K562 (cell line): ENCODE results near the gene MTHFR. TPM values are rescaled to one million over a fixed set of nuclear protein-coding genes. Genes with fewer than 3 reads are reported as not detected.

ENCODE experiments used
- DNMT1 ChIP-seq: fragments of 450-650 bp; IDR thresholded peaks from 2 replicates; pipeline ENCODE4 v1.6.1; 2016; ENCODE audit warnings: antibody characterized with exemption, mild to moderate bottlenecking
- E4F1 ChIP-seq: fragments of 250-450 bp; sonication (Bioruptor Pico); IDR thresholded peaks from 2 replicates; pipeline ENCODE4 v1.5.0; 2021; ENCODE audit warnings: mild to moderate bottlenecking, borderline replicate concordance
- HMG20A ChIP-seq: fragments of 450-650 bp; formaldehyde crosslinking; conservative IDR thresholded peaks from 2 replicates; pipeline ENCODE4 v1.4.0; 2020; ENCODE audit warnings: mild to moderate bottlenecking, mixed read lengths
- HNRNPLL ChIP-seq: fragments of 200-400 bp; formaldehyde crosslinking; IDR thresholded peaks from 2 replicates; pipeline ENCODE4 v1.6.1; 2017; ENCODE audit warnings: low read length, low read depth, mild to moderate bottlenecking; ENCODE audit not compliant: poor library complexity, severe bottlenecking
- MAFF ChIP-seq: IDR thresholded peaks from 2 replicates; pipeline ENCODE4 v1.6.1; 2012; ENCODE audit warnings: low read length, improper control_type of control experiment
- MEF2A ChIP-seq: IDR thresholded peaks from 2 replicates; pipeline ENCODE4 v1.6.1; 2011; ENCODE audit warnings: low read depth, mild to moderate bottlenecking, low read length, moderate library complexity; ENCODE audit not compliant: control insufficient read depth
- NUFIP1 ChIP-seq: fragments of 450-650 bp; IDR thresholded peaks from 2 replicates; pipeline ENCODE4 v1.6.1; 2018; ENCODE audit not compliant: partially characterized antibody
- OTX1 ChIP-seq: fragments of 450-650 bp; formaldehyde crosslinking; IDR thresholded peaks from 2 replicates; pipeline ENCODE4 v1.4.0; 2022; ENCODE audit warnings: mild to moderate bottlenecking
- SMAD2 ChIP-seq: fragments of 150-350 bp; IDR thresholded peaks from 2 replicates; pipeline ENCODE4 v1.6.1; 2014; ENCODE audit warnings: low read depth, mild to moderate bottlenecking, low read length
- SMAD4 ChIP-seq: fragments of 250-450 bp; sonication (Bioruptor Pico); conservative IDR thresholded peaks from 2 replicates; pipeline ENCODE4 v1.8.0; 2021; ENCODE audit warnings: inconsistent platforms, mild to moderate bottlenecking, moderate library complexity
- STAG1 ChIP-seq: sonication (generic); formaldehyde crosslinking; IDR thresholded peaks from 2 replicates; pipeline ENCODE4 v1.5.0; 2020; ENCODE audit warnings: missing genetic modification reagents, borderline replicate concordance
- ZBTB9 ChIP-seq: fragments of 450-650 bp; formaldehyde crosslinking; IDR thresholded peaks from 2 replicates; pipeline ENCODE4 v1.4.0; 2020; ENCODE audit warnings: mild to moderate bottlenecking, moderate library complexity
- ZKSCAN1 ChIP-seq: fragments of 150-350 bp; IDR thresholded peaks from 2 replicates; pipeline ENCODE4 v1.6.1; 2016; ENCODE audit warnings: low read depth, low read length
- ZNF165 ChIP-seq: fragments of 250-450 bp; sonication (Bioruptor Pico); IDR thresholded peaks from 2 replicates; pipeline ENCODE4 v1.4.0; 2020; ENCODE audit warnings: borderline replicate concordance
- ZNF212 ChIP-seq: fragments of 450-650 bp; formaldehyde crosslinking; IDR thresholded peaks from 2 replicates; pipeline ENCODE4 v1.4.0; 2020; ENCODE audit warnings: mild to moderate bottlenecking
- ZNF239 ChIP-seq: fragments of 250-450 bp; sonication (Bioruptor Pico); IDR thresholded peaks from 2 replicates; pipeline ENCODE4 v1.4.0; 2020; ENCODE audit warnings: mild to moderate bottlenecking
- ZNF436 ChIP-seq: fragments of 250-450, 450-650 bp; sonication (Bioruptor Pico); formaldehyde crosslinking; IDR thresholded peaks from 2 replicates; pipeline ENCODE4 v1.7.0; 2020; ENCODE audit warnings: mild to moderate bottlenecking
- ZNF707 ChIP-seq: fragments of 250-450 bp; sonication (Bioruptor Pico); conservative IDR thresholded peaks from 2 replicates; pipeline ENCODE4 v1.8.0; 2022; ENCODE audit warnings: inconsistent platforms, mild to moderate bottlenecking, moderate library complexity
- polyA plus RNA-seq, 8 experiments: library from polyadenylated mRNA; depleted of rRNA in 4 of 8; stranded (reverse) in 5 of 8; unstranded in 3 of 8; fragments of >200 nt; fragmentation: Nextera tagmentation in 2 of 8; fragmentation: Illumina TruSeq in 1 of 8; extraction: Ambion mirVana in 2 of 8; extraction: Trizol in 1 of 8; gene quantifications; 2 replicates each; pipeline versions ENCODE4 v1.2.1 to v1.2.3, GENCODE V29; 2011 to 2014; ENCODE audit warnings: inconsistent platforms in 1 of 8, missing spikeins in 1 of 8
- total RNA-seq, 7 experiments: library from RNA; depleted of rRNA in 6 of 7; stranded (reverse); fragments of >200 nt in 6 of 7; fragmentation: Illumina TruSeq in 2 of 7; extraction: Trizol in 2 of 7; gene quantifications; 2 replicates each; pipeline versions ENCODE4 v1.2.1 to v1.2.3, GENCODE V29; 2011 to 2021; ENCODE audit warnings: low replicate concordance in 1 of 7
- TF ChIP-seq, protein P1 (sequence below): fragments of 250-450 bp; sonication (Bioruptor Pico); IDR thresholded peaks from 2 replicates; pipeline ENCODE4 v1.5.0; 2021
- TF ChIP-seq, protein P2 (sequence below): fragments of 450-650 bp; formaldehyde crosslinking; IDR thresholded peaks from 2 replicates; pipeline ENCODE4 v1.4.0; 2020; ENCODE audit warnings: mild to moderate bottlenecking, moderate library complexity
- TF ChIP-seq, protein P3 (sequence below): fragments of 250-450 bp; sonication (Bioruptor Pico); IDR thresholded peaks from 2 replicates; pipeline ENCODE4 v1.5.0; 2021; ENCODE audit warnings: mild to moderate bottlenecking, moderate library complexity

The MTHFR gene
- total and polyA plus RNA-seq, 9 of the 15 experiments (the other 6 are each of a cell fraction or from before 2014, with no cell fraction given): 5.0 to 104 (median 62.6) TPM

DNA sequence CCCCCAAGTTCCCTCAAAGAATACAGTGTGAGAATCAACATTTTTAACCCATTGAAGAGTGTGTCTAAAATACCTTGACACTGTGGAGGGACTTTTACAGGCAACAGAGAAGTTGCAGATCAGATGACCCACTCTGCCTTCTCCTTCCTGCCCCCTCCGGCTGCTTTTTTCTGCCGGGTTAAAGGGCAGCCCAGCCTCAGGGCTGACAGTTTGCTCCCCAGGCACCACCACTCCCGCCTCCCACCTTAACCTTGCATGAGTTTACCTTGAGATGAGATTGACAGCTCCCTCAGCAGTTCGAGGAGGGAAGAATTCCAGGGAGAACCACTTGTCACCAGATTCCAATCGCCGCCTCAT is 3.2 kb downstream of the MTHFR start (continued):
- TF ChIP-seq, protein P1, sequence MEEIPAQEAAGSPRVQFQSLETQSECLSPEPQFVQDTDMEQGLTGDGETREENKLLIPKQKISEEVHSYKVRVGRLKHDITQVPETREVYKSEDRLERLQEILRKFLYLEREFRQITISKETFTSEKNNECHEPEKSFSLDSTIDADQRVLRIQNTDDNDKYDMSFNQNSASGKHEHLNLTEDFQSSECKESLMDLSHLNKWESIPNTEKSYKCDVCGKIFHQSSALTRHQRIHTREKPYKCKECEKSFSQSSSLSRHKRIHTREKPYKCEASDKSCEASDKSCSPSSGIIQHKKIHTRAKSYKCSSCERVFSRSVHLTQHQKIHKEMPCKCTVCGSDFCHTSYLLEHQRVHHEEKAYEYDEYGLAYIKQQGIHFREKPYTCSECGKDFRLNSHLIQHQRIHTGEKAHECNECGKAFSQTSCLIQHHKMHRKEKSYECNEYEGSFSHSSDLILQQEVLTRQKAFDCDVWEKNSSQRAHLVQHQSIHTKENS (CRISPR knock-in tag): no peak
- TF ChIP-seq HNRNPLL (no peak), ZNF436 (no peak), MEF2A (no peak), E4F1 (CRISPR knock-in tag) (no peak), ZNF212 (CRISPR knock-in tag) (no peak), SMAD4 (CRISPR knock-in tag) (no peak), STAG1 (CRISPR knock-in tag) (no peak), ZBTB9 (CRISPR knock-in tag) (peak; percentile 47; the same call in 1 of the 2 replicates), ZNF165 (CRISPR knock-in tag) (no peak), SMAD2 (no peak), ZKSCAN1 (no peak), OTX1 (CRISPR knock-in tag) (no peak), DNMT1 (no peak), HMG20A (CRISPR knock-in tag) (no peak), NUFIP1 (no peak), ZNF239 (CRISPR knock-in tag) (no peak), ZNF707 (CRISPR knock-in tag) (no peak), MAFF (no peak)
- TF ChIP-seq, protein P2, sequence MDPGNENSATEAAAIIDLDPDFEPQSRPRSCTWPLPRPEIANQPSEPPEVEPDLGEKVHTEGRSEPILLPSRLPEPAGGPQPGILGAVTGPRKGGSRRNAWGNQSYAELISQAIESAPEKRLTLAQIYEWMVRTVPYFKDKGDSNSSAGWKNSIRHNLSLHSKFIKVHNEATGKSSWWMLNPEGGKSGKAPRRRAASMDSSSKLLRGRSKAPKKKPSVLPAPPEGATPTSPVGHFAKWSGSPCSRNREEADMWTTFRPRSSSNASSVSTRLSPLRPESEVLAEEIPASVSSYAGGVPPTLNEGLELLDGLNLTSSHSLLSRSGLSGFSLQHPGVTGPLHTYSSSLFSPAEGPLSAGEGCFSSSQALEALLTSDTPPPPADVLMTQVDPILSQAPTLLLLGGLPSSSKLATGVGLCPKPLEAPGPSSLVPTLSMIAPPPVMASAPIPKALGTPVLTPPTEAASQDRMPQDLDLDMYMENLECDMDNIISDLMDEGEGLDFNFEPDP (CRISPR knock-in tag): no peak
- TF ChIP-seq, protein P3, sequence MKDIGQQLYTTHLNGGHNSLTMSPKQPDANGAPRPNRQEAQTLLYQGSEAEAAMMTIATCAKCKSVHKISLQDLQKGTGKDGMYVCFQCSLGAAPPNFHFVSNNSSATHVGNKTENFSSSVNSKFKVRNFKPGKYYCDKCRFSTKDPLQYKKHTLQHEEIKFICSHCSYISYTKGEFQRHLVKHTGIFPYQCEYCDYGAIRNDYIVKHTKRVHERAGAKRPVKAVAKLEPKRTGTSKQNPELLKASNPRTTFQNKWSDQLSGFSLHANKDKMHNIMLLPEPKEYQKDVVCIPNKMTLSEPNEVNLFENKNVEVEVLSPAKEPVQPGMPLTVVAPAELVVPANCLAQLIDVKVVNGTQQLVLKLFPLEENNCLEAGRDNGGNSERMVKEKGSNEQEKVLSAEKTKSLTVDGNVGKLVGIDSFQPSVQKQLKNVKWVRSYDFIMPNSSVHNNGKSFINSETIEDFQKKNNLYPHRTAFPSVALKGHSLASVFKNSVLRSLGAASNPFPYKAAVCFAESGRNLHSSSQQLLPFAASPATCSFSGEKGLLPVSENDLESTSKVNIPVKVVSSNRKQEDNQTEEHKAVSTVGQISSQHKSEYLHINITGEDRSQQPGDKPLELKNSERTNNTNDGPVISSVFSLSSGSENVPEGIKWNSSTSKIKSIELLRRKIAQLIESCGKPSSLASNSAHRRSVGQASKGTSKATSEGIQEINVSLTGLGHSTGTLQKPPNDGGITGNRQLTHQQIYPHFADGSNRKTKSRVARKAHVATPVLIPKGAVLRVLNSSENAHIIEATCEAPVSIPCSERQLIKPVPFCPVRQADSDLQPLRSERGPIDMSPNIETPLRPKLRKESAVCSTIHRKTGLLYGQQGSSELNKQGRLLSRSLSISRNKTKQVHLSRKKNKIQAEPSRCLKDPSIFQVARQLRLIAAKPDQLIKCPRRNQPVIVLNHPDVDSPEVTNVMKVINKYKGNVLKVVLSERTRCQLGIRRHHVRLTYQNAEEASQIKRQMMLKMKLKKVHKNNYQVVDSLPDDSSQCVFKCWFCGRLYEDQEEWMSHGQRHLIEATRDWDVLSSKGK: no peak
